HL-60 (cell line): Measurements from ENCODE around the gene NPEPL1.
"Not testable (repeated sequence)": the region's sequence is repeated elsewhere in the genome, so short reads cannot be mapped to it uniquely, and the experiment has no call there.

Source experiments
- DNase-seq, 2 experiments: peaks; one replicate each; pipeline ENCODE4 v3.0.0-alpha.2; 2010 to 2020; ENCODE audit warnings: low read depth in 1 of 2, low spot score in 1 of 2
- H3K27ac ChIP-seq: fragments of 250-450 bp; sonication (Bioruptor Pico); replicated peaks from 2 replicates; pipeline ENCODE4 v1.5.1; 2020; ENCODE audit warnings: mild to moderate bottlenecking, moderate library complexity
- H3K27me3 ChIP-seq: fragments of 250-450 bp; sonication (Bioruptor Pico); 2 replicates; pipeline ENCODE4 v1.5.1; 2021; ENCODE audit warnings: mild to moderate bottlenecking, moderate library complexity; ENCODE audit not compliant: insufficient read depth, poor library complexity, severe bottlenecking
- H3K4me3 ChIP-seq: replicated peaks from 2 replicates; pipeline ENCODE4 v1.5.1; 2011; ENCODE audit warnings: mild to moderate bottlenecking, control low read depth, low read length; ENCODE audit not compliant: insufficient read depth
- CTCF ChIP-seq: IDR thresholded peaks from one replicate; pipeline ENCODE4 v1.5.1; 2011; ENCODE audit warnings: low read length, control low read depth, inconsistent platforms; ENCODE audit not compliant: insufficient read depth
- GABPA ChIP-seq: IDR thresholded peaks from 2 replicates; pipeline ENCODE4 v1.6.1; 2012; ENCODE audit warnings: low read depth
- POLR2AphosphoS5 ChIP-seq: IDR thresholded peaks from 2 replicates; pipeline ENCODE4 v1.6.1; 2012; ENCODE audit warnings: low read depth
- SPI1 ChIP-seq: IDR thresholded peaks from 2 replicates; pipeline ENCODE4 v1.6.1; 2012; ENCODE audit warnings: low read depth, mild to moderate bottlenecking, borderline replicate concordance
- TF ChIP-seq, protein P1 (sequence below): IDR thresholded peaks from 2 replicates; pipeline ENCODE4 v1.6.1; 2012; ENCODE audit warnings: low read depth; ENCODE audit not compliant: insufficient replicate concordance

Gene NPEPL1

GRCh38 chr20:58722877-58723627, 30.5 kb downstream of the NPEPL1 start:
- Histone ChIP-seq H3K27ac (no peak overlapping the region), H3K27me3 (peaks cover 2% of the 10 kb centered on the region), H3K4me3 (no peak overlapping the region)
- DNase-seq = no peak
- TF ChIP-seq CTCF (no peak), SPI1 (no peak), GABPA (no peak), POLR2AphosphoS5 (no peak)
- TF ChIP-seq, protein P1, sequence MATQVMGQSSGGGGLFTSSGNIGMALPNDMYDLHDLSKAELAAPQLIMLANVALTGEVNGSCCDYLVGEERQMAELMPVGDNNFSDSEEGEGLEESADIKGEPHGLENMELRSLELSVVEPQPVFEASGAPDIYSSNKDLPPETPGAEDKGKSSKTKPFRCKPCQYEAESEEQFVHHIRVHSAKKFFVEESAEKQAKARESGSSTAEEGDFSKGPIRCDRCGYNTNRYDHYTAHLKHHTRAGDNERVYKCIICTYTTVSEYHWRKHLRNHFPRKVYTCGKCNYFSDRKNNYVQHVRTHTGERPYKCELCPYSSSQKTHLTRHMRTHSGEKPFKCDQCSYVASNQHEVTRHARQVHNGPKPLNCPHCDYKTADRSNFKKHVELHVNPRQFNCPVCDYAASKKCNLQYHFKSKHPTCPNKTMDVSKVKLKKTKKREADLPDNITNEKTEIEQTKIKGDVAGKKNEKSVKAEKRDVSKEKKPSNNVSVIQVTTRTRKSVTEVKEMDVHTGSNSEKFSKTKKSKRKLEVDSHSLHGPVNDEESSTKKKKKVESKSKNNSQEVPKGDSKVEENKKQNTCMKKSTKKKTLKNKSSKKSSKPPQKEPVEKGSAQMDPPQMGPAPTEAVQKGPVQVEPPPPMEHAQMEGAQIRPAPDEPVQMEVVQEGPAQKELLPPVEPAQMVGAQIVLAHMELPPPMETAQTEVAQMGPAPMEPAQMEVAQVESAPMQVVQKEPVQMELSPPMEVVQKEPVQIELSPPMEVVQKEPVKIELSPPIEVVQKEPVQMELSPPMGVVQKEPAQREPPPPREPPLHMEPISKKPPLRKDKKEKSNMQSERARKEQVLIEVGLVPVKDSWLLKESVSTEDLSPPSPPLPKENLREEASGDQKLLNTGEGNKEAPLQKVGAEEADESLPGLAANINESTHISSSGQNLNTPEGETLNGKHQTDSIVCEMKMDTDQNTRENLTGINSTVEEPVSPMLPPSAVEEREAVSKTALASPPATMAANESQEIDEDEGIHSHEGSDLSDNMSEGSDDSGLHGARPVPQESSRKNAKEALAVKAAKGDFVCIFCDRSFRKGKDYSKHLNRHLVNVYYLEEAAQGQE = no peak

DNA sequence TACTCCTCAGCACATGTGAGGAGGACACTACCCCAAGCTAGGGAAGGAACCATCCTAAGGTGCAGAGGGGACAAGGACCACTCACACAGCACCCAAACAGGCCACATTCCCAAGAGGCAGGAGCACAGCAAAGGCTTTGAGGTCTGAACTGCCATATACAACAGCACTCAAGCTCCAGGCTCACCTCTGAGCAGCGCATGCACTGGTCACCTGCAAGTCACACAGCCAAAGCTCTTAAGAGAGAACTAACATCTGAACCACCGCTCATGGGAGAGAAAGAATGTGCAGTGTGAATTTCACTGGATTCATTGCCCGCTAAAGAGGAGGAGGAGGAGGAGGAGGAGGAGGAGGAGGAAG, 31.0 kb downstream of the NPEPL1 start:
- peaks cover 2% of the 10 kb centered on the region for H3K27me3 ChIP-seq
- TF ChIP-seq GABPA (no peak), CTCF (no peak), SPI1 (no peak), POLR2AphosphoS5 (no peak)
- TF ChIP-seq, protein P1 = no peak

DNA sequence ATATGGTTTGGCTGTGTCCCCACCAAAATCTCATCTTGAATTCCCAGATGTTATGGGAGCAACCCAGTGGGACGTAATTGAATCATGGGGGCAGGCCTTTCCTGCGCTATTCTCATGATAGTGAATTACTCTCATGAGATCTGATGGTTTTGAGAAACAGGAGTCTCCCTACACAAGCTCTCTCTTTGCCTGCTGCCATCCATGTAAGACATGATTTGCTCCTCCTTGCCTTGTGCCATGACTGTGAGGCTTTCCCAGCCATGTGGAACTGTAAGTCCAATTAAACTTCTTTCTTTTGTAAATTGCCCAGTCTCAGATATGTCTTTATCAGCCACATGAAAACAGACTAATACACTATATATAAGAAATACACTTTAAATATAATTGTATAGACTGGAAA, 33.6 kb downstream of the NPEPL1 start:
- not testable (repeated sequence) for H3K4me3 ChIP-seq, H3K27ac ChIP-seq, DNase-seq, H3K27me3 ChIP-seq

More for the DNA sequence above, 31.0 kb downstream of the NPEPL1 start:
- no peak overlapping the region for H3K27ac ChIP-seq
- DNase-seq = no peak
- H3K4me3 ChIP-seq = no peak overlapping the region

GRCh38 chr20:58731192-58731591, 38.6 kb downstream of the NPEPL1 start:
- H3K4me3 ChIP-seq = no peak overlapping the region
- H3K27me3 ChIP-seq = peaks cover 3% of the 10 kb centered on the region
- no peak for DNase-seq
- TF ChIP-seq, protein P1 = no peak
- no peak overlapping the region for H3K27ac ChIP-seq
